IPS-NIHi7 (cell line): ENCODE data around the gene ITGB5.
"Not testable (repeated sequence)": the region's sequence is repeated elsewhere in the genome, so short reads cannot be mapped to it uniquely, and the experiment has no call there.

Experiments
- DNase-seq: peaks from one replicate; pipeline ENCODE4 v3.0.0; 2012; ENCODE audit warnings: mixed read lengths; ENCODE audit errors: extremely low spot score

Gene ITGB5

GRCh38 chr3:124837730-124838186 is 49.4 kb downstream of the ITGB5 start:
- DNase-seq: peak; percentile 37

- no peak for DNase-seq
These were observed 50.1 kb downstream of the ITGB5 start for GRCh38 chr3:124837065-124837464.

- no peak for DNase-seq
These were observed 50.7 kb downstream of the ITGB5 start for GRCh38 chr3:124836448-124836847.

GRCh38 chr3:124834723-124835718 is 52.1 kb downstream of the ITGB5 start:
- DNase-seq: peak; percentile 48

GRCh38 chr3:124833710-124834332 is 53.3 kb downstream of the ITGB5 start:
- no peak for DNase-seq

GRCh38 chr3:124832782-124833709 is 54.1 kb downstream of the ITGB5 start:
- DNase-seq: no peak

GRCh38 chr3:124831628-124832199 is 55.5 kb downstream of the ITGB5 start:
- no peak for DNase-seq

- no peak for DNase-seq
These were observed 57.2 kb downstream of the ITGB5 start for GRCh38 chr3:124829819-124830554.

GRCh38 chr3:124829178-124829818 is 57.9 kb downstream of the ITGB5 start:
- no peak for DNase-seq

GRCh38 chr3:124827476-124828206 is 59.5 kb downstream of the ITGB5 start:
- not testable (repeated sequence) for DNase-seq

- DNase-seq: no peak
These were observed 60.5 kb downstream of the ITGB5 start for GRCh38 chr3:124826703-124827102.

GRCh38 chr3:124824286-124824915 is 62.8 kb downstream of the ITGB5 start:
- no peak for DNase-seq

- DNase-seq: no peak
These were observed 63.5 kb downstream of the ITGB5 start for GRCh38 chr3:124823648-124824047.

GRCh38 chr3:124823206-124823605 is 64.0 kb downstream of the ITGB5 start:
- DNase-seq: no peak

- no peak for DNase-seq
These were observed 65.8 kb downstream of the ITGB5 start for GRCh38 chr3:124821356-124821755.

GRCh38 chr3:124818398-124819091 is 68.6 kb downstream of the ITGB5 start:
- DNase-seq: no peak

- DNase-seq: no peak
These were observed 70.1 kb downstream of the ITGB5 start for GRCh38 chr3:124817079-124817478.

- DNase-seq: no peak
These were observed 71.0 kb downstream of the ITGB5 start for GRCh38 chr3:124816206-124816605.
